NCI-H1048 (cell line): ENCODE results near the gene SARDH.

ENCODE experiments used
- DNase-seq: peaks from one replicate; lab custom pipeline; 2025; lab: John Stamatoyannopoulos, UW

The SARDH gene, protein sequence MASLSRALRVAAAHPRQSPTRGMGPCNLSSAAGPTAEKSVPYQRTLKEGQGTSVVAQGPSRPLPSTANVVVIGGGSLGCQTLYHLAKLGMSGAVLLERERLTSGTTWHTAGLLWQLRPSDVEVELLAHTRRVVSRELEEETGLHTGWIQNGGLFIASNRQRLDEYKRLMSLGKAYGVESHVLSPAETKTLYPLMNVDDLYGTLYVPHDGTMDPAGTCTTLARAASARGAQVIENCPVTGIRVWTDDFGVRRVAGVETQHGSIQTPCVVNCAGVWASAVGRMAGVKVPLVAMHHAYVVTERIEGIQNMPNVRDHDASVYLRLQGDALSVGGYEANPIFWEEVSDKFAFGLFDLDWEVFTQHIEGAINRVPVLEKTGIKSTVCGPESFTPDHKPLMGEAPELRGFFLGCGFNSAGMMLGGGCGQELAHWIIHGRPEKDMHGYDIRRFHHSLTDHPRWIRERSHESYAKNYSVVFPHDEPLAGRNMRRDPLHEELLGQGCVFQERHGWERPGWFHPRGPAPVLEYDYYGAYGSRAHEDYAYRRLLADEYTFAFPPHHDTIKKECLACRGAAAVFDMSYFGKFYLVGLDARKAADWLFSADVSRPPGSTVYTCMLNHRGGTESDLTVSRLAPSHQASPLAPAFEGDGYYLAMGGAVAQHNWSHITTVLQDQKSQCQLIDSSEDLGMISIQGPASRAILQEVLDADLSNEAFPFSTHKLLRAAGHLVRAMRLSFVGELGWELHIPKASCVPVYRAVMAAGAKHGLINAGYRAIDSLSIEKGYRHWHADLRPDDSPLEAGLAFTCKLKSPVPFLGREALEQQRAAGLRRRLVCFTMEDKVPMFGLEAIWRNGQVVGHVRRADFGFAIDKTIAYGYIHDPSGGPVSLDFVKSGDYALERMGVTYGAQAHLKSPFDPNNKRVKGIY

DNA sequence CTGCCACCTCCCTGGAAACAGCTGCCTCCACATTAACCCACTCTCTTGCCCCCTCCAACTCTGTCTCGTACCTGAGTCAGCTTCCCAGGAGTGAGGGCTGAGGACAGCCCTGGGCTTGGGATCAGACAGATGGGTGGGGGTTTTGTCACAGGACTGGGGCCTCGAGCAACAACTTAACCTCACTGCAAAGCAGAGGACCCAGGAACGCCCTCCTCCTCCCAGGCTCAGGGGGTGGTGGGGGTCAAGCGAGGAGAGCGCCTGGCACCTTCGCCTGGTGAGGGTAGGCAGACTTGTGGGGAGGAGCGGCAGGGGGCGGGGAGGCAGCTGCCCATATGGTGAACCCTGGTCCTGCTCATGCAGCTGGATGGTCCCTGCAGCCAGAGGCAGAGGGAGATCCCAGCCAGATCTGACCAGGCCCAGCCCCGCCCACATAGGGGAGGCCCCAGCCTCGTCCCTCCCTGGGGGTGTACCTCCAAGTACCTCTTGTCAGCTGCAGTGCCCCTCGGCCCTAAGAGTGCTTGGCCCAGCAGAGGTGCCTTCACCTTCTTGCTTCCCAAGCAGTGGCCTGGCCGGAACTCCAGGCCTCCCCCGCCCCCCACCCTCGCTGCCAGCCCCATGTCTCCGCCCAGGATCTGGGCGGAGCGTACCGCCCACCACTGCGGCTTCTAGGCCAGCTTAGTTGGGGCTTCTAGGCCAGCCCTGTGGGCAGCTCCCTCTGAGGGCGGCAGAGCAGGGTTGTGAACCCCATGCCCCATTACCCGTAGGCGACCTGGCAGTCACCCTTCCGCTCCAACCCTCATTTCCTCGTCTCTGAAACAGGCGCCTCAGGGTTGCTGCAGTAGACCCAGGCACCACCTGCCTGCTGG, at the start of gene SARDH:
Gene SARDH (minus strand): TSS at position 579 of the 866 bp plus-strand sequence. CDS start 4,179 bp downstream, outside the sequence.
- DNase-seq: no peak

DNA sequence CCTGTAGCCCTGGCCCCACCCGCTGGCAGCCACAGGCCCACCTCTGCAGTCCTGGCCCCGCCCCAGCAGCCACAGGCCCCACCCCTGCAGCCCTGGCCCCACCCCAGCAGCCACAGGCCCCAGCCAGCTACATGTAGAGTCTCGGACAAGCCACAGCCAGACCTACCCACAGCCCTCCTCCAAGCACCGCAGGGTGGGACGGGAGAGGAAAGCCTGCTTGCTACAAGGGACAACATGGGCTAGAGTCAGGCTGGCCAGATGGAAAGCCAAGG, 49.5 kb upstream of the SARDH start:
- DNase-seq: no peak

DNA sequence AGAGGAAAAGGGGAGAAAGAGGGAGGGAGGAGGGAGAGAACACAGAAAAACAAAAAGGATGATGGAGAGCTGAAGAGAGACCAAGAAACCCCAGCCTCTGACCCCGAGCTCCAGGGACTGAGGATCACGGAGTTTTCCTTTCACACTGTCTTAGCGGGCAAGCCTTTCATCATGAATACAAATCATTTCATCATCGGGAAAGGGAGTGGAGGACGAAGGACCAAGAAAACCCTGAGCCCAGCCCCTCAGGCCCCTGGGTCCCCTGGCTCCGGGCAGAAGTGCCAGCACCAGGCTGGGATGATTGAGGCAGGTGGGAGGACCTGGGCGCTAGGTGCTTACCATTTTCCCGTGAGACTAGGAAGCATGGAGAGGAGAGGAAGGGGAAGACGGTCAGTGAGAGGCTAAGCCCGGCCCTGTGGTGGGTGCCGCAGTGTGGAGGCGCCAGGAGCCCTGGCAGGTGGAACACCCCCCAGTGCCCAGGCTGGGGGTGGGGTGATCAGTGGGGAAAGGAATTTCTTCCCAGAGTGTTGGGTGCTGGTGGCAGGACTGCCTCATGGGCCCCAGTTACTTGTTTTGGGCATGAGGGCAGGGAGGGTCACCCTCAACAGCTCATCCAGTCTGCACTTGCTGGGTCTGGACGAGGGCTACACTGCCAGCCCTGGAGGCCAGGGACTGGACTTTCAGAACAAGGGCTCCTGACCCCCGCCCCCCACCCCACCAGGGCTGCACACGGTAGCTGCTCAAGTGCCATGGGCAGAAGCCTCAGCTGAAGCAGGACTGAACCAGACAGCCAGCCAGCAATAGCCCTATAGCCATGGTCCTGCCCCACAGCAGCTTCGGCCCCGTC, 49.0 kb upstream of the SARDH start:
- DNase-seq: no peak

DNA sequence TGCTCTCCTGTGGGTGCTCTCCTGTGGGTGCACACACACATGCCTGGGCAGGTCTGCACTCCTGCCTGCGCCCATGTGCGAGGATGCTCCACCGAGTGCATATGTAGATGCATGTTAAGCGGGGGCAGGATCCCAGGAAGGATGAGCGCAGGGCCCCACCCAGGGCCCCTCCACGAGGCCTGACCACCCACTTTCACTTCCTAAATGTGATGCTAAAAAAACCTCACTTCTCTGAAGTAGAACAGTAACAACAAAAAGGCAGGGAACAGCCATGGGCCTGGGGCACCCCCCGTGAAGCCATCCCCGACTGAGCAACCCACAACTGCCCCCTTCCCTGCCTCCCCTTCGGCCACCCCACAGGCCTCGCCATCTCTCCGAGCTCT, 48.2 kb upstream of the SARDH start:
- DNase-seq: no peak

DNA sequence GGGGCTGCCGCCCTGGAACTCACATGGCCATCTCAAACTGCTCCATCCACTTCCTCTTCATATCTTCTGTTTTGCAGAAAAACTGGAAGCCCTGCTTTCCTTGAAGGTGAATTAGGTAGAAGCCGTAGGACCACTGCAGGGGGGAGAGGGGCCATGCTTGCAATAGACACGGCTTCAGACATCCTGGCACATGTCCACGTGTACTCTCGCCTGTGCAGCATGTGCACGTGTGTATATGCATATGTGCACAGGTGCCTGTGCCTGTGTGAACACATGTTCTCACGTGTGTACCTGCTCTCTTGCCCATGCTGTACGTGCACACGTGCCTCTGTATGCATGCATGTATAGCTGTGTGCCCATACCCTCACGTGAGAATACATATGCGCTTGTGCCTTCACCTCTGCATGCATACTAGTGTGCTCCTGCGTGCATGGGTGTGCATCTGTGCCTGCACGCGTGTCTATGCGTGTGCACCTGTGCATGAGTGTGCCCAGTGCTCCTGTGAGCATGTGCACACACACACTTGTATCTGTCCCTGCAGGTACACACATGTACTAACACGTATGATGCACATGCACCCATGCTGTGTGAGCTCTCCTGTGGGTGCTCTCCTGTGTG, 47.7 kb upstream of the SARDH start:
- no peak for DNase-seq

DNA sequence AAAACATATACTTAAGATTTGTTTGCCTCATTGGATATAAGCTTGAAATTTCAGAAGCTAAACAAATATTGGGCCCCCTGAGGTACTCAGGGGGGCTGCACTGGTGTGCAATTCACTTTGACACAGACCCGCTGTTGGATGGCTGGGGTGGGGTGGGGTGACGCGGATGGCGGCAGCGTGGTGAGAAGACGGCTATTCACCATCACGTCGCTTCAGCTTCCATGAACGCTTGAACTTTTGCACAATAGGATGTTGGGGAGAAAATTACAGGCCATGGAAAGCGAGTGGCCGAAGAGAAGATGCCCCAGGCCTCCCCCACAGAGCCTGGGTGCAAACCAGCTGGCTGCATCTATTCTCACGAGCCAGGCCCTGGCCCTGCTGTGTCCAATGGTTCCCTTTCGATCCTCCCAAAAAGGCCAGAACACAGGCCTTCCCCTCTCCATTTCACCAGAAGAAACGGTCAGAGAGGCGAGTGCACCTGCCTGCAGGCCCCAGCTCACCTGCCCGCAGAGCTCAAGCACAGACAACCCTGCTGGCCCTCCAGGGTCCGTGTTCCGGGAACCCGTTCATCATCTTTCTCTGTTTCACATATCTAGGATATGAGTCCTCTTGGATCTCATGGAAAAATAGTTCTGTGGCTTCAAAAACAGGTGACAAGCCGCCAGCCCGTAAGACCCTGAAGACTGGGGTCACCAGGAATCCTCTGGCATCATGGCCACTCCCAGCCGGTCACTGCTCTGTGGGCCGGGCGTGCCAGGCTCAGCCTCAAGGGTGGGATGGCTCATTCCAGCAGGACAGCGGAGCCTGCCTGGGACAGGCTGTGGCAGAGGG, 46.8 kb upstream of the SARDH start:
- DNase-seq: no peak

DNA sequence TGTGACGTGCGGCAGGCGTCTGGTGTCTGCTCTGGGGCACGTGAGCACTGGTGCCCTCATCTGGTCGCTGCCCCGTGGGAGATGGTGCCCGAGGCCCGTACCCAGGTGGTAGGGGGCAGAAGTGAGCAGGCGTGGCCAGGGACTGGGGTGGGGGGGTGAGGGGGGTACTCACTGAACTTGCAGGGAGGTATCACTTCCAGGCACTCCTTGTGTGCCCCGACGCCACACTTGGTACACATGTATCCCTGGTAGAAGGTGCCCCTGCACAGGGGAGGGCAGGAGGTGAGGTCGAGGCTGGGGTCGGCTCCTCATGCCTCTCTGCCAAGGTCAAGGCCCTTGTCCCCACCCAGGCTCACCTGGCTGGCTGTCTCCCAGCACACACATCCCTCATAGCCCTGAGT, 45.2 kb upstream of the SARDH start:
- DNase-seq: no peak

DNA sequence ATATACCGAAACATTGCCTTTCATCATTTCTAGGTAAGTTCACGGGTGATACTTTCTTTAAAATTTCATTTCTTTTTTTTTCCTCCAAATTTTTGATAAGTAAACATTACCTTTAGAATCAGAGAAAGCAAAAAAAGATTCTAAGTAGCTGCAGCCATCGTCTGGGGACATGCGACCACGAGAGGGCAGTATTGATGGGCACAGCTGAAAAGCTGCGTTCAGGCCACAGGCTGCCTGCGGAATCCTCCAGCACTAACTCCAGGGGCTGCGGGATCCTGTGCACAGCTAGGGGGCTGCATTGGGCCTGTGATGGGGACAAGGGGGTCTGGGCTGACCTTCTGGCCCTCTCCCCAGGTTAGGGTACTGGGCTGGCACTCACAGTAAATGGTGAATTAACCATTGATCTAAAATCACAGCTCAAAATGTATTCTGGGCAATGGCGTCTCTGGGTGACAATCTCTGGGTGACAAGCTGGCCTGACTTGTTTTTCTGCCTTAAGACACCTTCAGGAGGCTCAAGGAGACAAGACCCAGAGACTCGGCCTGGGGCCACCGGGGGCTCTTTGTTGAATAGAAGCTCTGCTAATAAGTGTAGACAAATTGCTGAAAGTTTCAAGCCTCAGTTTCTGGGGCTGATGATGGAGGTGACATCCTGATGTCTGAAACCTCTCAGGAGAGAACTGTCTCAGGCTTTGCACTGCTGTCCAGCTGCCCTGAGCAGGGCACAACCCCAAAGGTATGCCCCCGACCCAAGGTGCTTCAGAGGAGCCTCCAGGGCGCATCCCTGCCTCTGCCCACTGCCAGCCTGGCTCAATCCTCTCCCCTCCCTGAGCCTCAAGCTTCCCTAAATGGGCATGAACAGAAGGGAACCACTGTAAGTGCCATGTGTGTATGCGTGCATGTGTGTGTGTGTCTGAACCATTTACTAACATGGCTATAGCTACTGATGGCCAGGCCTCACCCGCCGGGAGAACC, 44.3 kb upstream of the SARDH start:
- DNase-seq: no peak

DNA sequence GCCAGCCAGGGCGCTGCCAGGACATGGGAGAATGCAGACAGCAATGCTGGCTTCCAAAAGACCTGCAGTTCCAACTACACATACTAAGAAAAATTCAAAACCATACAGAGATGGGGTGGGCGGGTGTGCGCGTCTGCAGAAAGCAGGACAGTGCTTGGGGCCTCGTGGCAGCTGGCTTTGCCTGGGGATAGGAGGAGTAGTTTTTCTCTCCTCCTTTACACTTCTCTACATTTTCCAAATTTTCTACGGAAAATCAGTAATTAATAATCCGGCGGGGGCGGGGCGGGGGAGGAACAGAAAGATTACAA, 43.6 kb upstream of the SARDH start:
- no peak for DNase-seq

DNA sequence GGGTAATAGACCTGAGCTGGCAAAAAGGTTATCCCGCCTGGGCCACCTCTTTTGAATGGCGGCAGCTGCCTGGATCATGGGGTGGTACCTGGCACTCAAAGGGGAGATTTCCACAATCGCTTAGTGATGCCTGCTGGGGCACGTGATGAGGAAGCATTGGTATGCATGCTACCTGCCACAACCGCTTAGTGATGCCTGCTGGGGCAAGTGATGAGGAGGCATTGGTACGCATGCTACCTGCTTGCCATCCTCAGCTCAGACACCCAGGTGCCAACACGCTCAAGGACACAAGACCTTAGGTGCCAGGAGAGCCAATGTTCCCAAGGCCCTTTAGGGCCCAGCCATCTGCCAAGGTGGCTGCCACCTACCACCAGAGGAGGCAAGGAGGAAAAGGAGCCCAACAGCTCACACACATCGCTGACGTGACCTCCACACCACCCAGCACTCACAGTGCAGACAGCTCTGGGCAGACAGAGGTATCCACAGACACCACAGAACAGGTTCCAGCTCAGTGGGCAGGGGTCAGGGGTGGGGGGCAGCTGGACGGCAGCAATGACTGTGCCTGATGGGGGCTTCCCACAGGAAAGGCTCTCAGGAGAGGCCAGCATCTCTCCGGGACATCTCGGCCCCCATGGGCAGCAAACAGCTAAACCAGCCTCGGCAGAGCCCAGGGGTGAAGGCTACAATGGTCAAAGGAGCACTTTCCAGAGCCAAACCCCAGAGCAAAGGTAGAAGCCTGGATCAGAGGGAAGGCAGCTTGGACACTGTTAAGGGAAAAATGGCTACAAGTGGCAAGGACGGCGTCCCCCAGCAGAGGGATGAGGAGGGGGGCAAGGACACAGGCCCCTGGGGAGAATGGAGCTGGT, 43.0 kb upstream of the SARDH start:
- no peak for DNase-seq

DNA sequence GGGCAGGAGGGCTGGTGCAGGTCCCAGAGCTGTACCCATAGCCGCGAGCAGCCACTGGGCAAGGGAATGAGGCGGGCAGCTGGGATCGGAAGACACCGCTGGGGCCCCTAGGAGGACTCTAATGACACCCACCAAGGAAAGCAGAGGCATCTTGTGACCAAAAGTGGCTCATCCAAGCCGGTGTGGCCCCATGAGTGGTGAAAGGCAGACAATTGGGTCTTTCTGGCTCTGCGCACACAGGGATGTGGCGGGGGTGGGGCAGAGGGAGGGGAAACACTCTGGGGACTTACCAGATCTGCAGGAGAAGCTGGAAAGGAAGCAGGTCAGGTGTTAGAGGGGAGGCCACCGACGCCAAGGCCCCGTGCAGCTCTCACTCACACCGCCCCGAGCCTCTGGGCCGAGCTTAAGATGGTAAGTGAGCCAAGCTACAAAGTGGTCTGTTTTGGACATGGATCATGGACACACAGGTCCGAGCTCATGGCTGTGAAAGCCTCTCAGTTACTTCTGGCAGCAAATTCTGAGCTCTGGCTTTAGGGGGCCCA, 42.3 kb upstream of the SARDH start:
- DNase-seq: no peak

DNA sequence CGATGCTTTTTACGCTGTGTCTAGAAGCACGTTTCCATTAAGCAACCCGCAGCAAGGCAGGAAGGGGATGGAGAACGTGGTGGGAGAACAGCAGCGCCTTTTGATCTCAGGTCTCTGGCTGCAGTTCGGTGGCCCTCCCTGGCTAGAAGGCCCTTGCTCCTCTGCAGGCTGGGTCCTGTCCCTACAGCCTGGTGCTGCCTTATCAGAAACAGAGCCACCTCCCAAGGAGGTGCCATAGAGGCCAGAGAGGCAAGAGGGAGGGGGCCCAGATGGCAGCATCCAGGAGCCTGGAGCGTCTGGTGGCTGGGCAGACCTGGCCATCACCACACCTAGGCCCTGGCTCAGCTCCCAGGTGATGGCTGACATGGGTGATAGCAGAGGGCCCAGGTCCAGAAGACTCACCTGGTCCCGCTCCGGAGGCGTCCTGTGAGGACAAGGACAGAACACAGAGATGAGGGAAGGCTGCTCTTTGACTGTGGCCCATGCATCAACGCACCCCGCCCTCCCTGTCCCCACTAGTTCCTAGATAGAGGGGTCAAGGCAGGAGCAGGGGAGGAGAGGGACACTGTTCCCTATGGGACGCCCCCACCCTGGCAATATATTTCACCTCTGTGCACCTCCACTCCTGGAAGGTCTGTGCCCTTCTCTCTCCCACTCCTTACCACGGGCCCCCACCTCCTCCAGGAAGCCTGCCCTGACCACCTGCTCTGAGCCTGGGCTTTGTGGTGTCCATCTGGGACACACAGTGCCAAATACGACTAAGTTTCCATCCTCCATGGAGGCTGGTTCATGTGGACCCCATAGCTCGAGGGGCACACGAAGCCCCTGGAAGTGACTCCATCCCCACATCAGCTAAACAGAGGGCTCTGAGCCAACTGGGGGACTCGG, 41.6 kb upstream of the SARDH start:
- DNase-seq: no peak

DNA sequence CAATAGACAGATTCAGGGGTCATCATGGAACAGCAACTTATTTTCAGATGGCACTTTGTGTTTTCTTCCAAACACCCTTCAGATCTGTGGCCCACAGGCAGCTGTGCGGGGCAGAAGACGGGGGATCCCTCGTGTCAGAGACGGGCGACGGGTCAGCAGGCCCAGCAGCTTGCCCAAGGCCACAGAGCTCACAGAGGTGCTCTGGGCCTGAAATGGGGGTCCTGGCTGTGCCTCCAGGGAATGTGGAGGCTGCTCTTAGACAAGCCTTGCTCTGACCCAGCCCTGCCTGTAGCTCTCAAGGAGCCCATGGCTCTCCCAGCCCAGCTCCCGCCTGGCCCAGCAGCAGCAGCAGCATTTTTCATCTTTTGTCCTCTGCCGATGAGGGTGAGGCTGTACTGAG, 40.9 kb upstream of the SARDH start:
- no peak for DNase-seq

DNA sequence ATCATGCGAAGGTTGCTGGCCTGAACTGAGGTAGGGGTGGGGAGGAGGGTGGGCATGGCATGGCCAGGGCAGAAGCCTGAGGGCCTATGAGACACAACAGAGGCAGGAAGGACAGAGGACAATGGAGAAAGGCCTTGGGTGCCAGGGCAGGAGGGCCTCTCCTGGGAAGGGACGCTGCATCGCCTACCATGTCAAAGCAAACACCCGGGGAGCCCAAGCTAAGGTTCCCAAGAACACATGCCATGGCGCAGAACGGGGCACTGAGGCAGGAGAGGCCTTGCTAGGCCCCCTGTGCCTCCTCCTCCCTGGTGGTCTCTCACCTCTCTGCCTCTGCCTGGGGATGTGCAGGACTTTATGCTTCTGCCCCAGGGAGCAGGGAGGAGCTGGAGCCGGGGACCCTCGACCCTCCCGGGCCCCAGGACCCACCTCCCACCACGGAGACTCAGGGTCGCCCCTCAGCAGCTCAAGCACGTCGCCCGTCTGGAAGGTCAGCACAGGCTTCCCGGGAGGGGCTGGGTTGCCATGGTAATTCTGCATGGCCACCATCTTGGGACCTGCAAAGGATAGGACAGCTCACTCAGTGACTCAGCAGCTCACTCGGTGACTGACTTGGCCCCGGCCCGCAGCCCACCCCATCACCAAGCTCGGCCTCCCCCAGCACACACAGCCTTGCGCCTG, 40.3 kb upstream of the SARDH start:
- DNase-seq: no peak

DNA sequence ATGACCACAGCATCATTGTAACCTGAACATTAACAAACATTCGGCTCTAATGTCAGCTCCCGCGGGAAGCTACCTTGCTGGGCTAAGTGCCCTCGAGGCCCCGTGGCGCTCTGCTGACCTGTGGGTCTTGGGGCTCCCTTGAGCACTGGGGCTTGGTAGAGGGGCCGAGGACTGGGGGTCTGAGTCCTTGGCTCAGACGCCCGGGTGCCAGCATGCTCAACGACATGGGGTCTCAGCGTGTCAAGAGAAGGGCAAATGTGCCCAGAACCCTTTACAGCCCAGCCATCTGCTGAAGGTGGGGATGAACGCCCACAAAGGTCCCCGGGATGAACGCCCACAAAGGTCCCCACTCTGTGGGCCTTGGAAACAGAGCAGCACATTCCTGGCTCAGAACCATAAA, 39.7 kb upstream of the SARDH start:
- DNase-seq: no peak

DNA sequence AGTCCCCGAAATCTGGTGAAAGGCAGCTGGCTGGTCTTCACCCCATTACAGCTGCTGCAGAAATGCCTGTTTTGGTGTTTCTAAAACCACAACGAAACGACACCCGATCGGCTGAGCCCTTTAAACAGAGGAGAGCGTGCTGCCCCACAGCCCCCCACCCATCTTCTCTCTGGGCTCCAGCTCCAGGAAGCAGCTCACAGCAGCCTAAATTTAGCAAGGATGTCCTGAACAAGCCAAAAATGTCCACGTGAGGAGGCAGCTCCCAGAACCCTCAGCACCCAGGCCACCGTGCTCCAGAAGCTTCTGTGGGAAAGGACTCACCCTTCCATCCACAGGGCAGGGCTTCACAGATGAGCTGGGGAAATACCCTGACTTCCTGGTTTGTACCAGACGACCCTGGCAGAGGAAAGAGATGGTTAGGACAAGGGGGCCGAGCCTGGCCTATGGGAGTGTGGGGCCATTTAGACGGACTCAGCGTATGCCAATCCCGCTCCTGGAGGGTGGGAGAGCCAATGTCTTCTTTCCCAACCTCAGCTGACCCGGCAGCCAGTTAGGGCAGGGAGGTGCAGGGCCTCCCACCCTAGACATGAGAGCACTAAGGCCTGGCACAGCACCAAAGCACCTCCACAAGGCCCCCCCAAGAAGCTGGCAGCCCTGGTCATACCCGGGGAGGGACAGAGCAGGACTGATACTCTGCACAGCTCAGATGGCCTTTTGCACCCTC, 39.1 kb upstream of the SARDH start:
- DNase-seq: no peak
